ENCODE measurements around the gene TSPAN5.

DNA sequence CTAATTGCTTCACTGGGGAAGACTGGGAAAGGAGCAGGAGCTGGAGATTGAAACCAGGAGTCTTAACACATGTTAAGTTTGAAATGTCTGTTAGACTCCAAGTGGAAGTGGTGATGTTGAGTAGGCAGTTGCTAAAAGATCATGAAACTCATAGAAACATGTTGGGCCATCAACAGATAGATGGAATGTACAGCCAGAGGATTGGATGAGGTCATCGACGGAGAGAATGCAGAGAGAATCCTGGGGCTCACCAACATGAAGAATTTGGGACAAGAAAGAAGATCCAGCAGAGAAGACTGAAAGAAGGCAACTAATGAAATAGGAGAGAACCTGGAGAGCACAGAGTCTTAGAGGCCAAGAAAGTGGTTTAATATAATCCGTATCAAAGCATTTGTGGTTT, 19.4 kb upstream of the TSPAN5 start:
- TF ChIP-seq, protein P1, sequence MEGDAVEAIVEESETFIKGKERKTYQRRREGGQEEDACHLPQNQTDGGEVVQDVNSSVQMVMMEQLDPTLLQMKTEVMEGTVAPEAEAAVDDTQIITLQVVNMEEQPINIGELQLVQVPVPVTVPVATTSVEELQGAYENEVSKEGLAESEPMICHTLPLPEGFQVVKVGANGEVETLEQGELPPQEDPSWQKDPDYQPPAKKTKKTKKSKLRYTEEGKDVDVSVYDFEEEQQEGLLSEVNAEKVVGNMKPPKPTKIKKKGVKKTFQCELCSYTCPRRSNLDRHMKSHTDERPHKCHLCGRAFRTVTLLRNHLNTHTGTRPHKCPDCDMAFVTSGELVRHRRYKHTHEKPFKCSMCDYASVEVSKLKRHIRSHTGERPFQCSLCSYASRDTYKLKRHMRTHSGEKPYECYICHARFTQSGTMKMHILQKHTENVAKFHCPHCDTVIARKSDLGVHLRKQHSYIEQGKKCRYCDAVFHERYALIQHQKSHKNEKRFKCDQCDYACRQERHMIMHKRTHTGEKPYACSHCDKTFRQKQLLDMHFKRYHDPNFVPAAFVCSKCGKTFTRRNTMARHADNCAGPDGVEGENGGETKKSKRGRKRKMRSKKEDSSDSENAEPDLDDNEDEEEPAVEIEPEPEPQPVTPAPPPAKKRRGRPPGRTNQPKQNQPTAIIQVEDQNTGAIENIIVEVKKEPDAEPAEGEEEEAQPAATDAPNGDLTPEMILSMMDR (IDR thresholded peaks at IDR 0.05; ENCODE audit: poor library complexity, severe bottlenecking): no peak
- no peak for TF ChIP-seq POLR2AphosphoS5 (IDR thresholded peaks at IDR 0.05)
- TF ChIP-seq RAD21 (conservative IDR thresholded peaks at IDR 0.05): no peak
- no peak for TF ChIP-seq EZH2 (IDR thresholded peaks at IDR 0.05; ENCODE audit: borderline replicate concordance, insufficient read depth, low read length, poor library complexity, severe bottlenecking)
- TF ChIP-seq, protein P2, sequence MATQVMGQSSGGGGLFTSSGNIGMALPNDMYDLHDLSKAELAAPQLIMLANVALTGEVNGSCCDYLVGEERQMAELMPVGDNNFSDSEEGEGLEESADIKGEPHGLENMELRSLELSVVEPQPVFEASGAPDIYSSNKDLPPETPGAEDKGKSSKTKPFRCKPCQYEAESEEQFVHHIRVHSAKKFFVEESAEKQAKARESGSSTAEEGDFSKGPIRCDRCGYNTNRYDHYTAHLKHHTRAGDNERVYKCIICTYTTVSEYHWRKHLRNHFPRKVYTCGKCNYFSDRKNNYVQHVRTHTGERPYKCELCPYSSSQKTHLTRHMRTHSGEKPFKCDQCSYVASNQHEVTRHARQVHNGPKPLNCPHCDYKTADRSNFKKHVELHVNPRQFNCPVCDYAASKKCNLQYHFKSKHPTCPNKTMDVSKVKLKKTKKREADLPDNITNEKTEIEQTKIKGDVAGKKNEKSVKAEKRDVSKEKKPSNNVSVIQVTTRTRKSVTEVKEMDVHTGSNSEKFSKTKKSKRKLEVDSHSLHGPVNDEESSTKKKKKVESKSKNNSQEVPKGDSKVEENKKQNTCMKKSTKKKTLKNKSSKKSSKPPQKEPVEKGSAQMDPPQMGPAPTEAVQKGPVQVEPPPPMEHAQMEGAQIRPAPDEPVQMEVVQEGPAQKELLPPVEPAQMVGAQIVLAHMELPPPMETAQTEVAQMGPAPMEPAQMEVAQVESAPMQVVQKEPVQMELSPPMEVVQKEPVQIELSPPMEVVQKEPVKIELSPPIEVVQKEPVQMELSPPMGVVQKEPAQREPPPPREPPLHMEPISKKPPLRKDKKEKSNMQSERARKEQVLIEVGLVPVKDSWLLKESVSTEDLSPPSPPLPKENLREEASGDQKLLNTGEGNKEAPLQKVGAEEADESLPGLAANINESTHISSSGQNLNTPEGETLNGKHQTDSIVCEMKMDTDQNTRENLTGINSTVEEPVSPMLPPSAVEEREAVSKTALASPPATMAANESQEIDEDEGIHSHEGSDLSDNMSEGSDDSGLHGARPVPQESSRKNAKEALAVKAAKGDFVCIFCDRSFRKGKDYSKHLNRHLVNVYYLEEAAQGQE (IDR thresholded peaks at IDR 0.05; ENCODE audit: borderline replicate concordance): no peak
- no peak for TF ChIP-seq EP300 (conservative IDR thresholded peaks at IDR 0.05; ENCODE audit: poor library complexity, severe bottlenecking)
- no peak for TF ChIP-seq TAF1 (IDR thresholded peaks at IDR 0.05; ENCODE audit: low read depth)

Data from neural cell (in vitro differentiated cells).